Measurements from ENCODE around the gene SERAC1.

DNA sequence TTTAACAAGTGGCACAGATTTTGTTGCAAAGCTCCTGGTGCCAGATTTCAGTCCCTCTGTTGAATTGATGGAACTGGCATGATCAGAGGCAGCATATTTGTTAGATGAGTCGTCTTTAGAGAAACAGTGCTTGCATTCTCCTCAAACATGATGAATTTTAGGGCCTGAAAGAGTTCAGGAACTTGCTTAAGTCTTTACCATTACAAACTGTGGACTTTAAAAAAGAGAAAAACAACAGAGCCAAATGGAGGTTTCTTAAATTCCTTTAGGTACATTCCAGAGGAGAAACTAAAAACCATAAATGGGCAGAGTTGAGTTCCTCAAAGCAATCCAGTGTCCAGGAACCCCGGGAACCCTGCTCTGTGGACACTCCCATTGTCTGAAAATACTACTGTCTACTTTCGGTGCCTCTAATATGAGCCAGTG, 2.6 kb upstream of the SERAC1 start:
- TF ChIP-seq, protein P1, sequence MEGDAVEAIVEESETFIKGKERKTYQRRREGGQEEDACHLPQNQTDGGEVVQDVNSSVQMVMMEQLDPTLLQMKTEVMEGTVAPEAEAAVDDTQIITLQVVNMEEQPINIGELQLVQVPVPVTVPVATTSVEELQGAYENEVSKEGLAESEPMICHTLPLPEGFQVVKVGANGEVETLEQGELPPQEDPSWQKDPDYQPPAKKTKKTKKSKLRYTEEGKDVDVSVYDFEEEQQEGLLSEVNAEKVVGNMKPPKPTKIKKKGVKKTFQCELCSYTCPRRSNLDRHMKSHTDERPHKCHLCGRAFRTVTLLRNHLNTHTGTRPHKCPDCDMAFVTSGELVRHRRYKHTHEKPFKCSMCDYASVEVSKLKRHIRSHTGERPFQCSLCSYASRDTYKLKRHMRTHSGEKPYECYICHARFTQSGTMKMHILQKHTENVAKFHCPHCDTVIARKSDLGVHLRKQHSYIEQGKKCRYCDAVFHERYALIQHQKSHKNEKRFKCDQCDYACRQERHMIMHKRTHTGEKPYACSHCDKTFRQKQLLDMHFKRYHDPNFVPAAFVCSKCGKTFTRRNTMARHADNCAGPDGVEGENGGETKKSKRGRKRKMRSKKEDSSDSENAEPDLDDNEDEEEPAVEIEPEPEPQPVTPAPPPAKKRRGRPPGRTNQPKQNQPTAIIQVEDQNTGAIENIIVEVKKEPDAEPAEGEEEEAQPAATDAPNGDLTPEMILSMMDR (IDR thresholded peaks at IDR 0.05) = no peak
- no peak for TF ChIP-seq EZH2 (IDR thresholded peaks at IDR 0.05; ENCODE audit: borderline replicate concordance, insufficient read depth, low read depth, low read length, poor library complexity, severe bottlenecking)

Data from B cell (primary cell).